Right hindlimb (tissue), 1 donor: ENCODE data around the gene TLE5.
A peak's percentile ranks its signal among the peaks of the same experiment; 100 is the strongest.
"Not testable (repeated sequence)": the region's sequence is repeated elsewhere in the genome, so short reads cannot be mapped to it uniquely, and the experiment has no call there.

Experiments
- DNase-seq: peaks from one replicate; pipeline ENCODE4 v3.0.0-alpha.2; 2018

TLE5 gene

DNA sequence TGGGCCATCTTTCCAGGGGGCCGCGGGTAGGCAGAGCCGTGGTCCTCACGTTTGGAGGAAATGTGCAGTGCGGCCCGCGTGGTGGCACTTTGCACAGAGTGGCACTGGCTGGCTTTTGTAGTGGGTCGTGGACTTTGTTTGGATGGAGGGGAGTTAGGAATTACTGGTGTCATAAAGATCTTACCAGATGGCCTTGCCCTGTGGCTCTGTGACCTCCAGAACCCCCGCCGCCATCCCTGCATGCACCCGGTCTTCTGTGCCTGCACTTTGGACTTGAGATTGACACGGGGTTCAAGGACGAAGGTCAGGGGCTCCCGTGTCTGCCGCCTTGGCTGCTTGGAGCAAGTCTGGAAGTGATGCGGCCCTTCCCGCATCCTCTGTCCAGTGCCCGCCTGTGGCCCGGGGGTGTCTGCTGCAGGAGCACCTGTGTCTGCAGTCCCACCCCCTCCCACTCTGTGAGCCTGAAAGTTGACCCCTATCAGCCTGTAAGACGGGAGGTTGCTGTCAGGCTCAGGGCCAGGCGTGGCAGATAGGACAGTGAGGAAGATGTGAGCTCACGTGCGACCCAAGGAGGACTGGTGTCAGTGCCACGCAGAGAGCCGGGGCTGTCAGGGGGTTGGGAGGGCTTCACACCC, 34.1 kb upstream of the TLE5 start:
- DNase-seq, result no peak

DNA sequence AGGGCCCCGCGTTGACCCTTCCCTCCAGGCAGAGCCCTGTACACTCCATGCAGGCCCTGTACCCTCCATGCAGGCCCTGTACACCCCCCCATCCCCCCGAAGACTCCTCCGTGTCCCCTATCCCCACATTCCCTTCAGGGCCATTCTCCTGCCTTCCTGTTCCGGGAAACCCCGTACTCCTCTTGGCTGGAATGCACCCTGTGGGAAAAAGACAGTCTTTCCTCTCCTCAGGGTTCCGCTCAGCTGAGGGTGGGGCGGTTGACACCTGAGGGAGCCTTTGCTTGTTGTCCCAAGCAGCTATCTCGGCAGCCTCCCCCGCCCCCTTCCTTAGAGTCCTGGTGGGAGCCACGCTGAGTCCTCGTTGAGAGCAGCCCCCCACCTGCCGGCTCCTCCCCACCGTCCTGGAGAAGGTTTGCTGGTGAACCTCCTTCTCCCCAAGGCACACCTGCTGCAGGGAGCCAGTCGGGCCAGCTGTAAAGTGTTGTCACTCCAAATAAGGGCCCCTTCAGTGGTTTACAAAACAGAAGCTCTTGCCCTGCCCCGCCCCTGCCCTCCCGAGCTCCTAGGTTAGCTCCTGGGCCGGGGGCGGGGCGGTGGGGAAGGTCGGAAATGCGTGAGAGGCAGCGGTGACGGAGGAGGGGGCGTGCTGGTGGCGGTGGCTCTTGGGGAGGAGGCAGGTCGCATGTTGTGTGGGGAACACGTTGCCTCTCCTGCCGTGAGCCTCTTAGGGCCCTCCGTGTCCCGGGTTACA, 33.3 kb upstream of the TLE5 start:
- no peak for DNase-seq

GRCh38 chr19:3094601-3095440, 32.5 kb upstream of the TLE5 start:
- peak; percentile 57 for DNase-seq

DNA sequence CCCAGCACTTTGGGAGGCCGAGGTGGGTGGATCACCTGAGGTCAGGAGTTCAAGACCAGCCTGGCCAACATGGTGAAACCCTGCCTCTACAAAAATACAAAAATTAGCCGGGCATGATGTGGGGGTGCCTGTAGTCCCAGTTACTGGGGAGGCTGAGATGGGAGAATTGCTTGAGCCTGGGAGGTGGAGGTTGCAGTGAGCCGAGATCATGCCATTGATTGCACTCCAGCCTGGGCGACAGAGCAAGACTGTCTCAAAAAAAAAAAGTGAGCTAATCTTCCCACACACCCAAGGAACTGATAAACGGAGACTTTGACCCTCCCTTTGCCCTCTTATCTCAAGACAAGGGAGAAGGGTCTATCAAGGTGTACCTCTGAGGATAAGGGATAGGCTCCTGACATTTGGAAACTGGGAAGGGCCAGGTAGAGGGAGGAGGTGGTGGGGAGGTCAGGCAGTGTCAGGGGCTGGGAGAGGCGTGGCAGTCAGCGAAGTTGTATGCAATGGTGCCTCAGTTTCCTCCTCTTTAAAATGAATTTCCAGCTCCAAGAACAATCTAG, 27.1 kb upstream of the TLE5 start:
- not testable (repeated sequence) for DNase-seq

GRCh38 chr19:3087769-3088168, 25.5 kb upstream of the TLE5 start:
- no peak for DNase-seq

DNA sequence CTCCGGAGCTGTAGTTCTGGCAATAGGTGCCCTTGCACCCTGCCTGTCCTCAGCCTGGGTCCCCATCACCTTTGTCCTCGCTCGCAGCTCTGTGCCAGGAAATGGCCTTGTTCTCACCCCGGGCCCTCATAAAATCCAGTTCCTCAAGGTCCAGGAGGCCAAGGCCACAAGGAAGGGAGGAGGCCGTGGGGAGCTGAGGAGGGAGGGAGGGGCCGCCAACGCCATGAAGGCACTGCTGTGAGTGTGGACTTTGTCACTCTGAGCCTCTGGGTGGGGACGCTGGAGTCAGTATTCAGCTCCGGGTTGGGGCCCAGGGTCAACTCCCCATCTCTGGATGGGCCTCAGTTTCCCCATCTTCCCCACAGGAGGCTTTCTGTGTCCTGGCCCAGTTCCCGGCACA, 22.6 kb upstream of the TLE5 start:
- DNase-seq, result no peak

GRCh38 chr19:3083964-3084363, 21.7 kb upstream of the TLE5 start:
- no peak for DNase-seq

DNA sequence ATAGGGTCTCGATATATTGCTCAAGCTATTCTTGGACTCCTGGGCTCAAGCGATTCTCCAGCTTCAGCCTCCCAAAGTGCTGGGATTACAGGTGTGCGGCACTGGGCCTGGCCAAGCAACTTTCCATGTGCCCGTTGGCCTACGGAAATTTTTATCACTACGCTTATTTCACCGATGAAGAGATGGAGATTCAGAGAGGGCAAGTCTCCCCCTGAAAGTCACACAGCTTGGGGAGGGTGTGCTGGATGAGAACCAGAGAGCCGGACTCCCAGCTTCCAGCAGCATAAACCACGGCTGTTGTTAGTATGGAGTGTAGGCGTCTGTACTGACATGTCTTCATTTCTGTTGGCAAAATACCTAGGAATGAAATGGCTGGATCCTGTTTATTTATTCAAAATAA, 20.0 kb upstream of the TLE5 start:
- no peak for DNase-seq

DNA sequence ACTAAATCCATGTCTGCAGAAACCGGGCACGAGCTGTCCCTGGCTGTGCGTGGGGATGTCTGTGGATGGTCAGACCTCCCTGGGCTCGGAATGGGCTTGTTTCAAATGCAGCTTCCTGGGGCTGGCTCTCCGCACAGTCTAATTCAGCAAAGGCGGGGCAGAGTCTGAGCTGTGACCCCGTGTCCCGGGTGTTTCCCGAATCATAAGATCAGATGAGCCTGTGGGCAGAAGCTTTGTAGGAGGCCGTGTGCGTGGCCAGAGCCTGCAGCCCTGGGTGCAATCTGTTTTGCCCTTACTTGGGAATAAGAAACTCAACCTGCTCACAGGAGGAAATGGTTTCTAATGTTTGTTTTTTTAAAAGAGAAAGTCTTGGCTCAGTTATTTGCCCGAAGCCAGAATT, 18.0 kb upstream of the TLE5 start:
- DNase-seq, result no peak

GRCh38 chr19:3079578-3079977, 17.3 kb upstream of the TLE5 start:
- no peak for DNase-seq

DNA sequence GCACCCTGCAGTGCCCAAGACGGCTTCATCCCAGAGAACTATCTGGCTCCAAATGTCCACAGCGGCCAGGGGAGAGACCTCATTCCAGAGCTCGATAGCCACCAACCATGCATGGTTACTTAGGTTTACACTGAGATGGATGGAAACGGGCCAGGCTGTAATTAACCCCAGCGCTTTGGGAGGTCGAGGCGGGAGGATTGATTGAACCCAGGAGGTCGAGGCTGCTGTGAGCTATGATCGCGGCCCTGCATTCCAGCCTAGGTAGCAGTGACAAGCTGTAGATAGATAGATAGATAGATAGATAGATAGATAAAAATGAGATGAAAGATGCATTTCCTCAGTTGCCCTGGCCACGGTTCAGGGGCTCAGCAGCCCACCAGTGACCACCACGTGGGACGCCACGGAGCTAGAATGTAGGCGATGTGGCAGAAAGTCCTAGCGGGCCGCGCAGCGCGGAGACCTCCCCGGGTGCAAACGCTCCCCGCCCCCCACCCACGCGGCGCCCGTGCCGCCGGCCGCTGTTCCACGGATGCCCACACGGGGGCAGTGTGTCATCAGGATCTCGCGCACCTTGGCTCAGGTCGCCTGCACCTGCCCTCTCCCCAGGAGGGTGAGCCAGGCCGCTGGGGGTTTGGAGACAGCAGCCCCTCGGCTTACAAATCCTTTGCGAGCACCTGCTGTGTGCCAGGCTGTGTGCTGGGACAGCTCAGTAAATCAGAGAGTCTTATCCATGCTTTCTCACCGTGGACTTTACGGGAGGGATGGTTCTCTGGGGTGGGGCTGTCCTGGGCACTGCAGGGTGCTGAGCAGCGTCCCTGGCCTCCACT, 13.5 kb upstream of the TLE5 start:
- no peak for DNase-seq

DNA sequence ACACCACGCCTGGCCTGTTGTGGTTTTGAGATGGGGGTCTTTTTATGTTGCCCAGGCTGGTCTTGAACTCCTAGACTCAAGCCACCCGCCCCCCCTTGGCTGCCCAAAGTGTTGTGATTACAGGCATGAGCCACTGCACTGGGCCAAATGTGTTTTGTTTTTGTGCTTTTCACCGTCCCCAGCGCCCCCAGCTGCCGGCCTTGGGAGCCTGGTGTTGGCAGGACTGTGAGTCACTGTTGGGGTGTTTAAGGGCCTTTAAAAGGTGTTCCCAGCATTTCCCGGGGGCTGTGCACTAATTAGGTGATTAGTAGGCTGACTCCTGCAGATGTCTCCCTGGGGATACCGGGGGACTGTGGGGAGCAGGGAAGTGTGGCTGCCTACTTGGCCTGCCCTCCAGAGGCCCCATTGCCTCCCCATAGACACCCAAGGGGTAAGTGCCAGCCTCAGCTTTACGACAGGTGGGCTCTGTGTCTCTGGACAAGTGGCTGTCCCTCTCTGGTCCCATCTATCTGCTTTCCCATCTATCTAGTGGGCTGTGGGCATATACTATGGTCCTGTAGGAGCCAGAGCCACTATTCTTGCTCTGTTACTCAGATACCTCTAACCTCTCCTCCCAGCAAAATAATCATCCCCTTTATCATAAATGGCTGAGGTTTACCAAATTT, 11.8 kb upstream of the TLE5 start:
- DNase-seq, result no peak

DNA sequence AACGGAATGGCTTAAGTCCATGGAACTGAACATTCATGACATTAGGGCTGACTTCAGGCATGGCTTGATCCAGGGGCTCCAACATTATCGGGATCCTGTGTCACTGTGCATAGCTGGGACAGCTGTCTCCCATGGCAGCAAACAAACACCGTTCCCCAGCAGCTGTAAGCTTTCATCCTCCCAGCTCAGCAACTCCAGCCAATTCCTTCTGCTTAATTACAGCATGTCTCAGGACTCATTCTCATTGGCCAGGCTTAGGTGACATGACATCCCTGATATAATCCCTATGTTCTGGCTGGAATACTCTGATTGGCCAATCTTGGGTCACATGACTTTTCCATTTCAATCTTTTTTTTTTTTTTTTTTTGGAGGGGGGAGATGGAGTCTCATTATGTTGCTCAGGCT, 10.9 kb upstream of the TLE5 start:
- peak; percentile 80 for DNase-seq

DNA sequence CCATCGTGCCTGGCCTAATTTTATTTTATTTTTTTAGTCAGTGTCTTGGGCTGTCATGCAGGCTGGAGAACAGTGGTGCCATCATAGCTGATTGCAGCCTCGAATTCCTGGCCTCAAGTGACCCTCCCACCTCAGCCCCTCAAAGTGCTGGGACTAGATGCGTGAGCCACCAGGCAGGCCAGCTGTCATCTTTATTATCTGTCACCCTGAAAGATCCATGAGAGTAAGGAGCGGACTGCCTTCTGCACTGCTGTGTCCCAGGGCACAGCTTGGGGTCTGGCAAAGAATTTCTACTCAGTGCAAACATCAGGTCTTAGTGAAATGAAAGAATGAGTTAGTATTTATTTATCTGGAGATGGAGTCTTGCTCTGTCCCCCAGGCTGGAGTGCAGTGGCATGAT, 9.5 kb upstream of the TLE5 start:
- DNase-seq, result no peak

DNA sequence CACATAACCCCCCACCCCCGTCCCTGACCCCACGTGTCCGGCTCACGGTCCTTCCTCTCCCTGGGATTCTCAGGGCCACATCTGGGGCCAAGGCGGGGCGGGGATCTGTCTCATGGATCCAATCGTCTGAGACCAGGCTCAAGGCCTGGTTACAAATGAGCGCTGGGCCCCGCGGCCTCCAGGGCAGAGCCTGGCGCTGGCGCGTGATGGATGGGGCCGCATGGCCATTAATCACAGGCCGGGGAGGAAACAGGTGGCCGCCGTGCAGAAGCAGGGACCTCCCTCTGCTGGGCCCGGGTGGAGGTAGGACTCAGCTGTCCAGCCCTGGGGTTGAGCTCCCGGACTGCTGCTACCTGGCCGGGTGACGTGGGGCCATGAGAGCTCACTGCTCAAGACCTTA, 5.8 kb upstream of the TLE5 start:
- peak; percentile 77 for DNase-seq

DNA sequence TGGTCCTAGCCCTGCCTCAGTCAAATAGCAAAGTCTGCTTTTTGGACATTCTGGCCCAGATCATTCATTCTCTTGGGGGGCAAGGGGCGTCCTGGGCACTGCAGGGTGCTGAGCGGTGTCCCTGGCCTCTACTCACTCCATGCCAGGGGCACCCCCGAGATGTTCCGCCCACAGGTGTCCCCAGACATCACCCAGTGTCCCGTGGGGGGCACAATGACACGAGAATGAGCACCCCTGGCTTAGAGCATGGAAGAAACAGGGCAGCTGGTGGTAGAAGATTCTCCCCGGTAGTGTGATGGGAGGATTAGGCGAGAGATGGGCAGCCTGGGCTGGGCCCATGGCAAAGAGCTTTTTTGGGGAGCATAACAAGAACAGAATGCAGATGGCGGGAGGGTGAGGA, 5.3 kb upstream of the TLE5 start:
- no peak for DNase-seq

- no peak for DNase-seq
Measured at GRCh38 chr19:3066482-3067049, 4.3 kb upstream of the TLE5 start.

DNA sequence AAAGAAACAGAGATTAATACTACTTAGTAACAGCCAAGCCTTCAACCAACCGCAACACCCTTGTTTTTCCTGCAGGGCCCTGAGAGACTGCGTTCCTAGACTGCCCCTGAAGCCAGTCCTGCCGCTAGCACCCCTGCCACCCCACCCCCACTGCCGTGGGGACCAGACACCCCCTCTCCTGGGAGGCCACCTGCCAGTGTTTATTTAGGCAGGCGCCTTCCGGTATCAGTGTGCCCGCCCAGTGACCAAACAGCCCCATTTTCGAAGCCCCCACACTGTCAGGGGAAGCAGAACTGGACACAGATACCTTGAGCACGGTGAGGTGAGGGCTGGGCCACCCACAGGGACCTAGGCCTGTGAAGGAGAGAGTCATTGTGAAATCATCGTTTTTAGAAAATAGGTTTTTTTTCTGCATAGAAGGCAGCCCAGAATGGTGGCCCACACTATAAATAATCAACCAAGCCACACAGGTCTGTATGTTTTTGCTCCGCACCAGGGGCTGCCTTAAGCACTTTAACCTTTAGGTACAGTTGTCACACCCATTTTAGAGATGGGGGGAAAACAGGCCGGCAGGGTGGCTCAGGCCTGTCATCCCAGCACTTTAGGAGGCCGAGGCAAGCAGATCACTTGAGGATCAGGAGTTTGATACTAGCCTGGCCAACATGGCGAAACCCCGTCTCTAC, 3.5 kb upstream of the TLE5 start:
- no peak for DNase-seq

- DNase-seq, result no peak
Measured at GRCh38 chr19:3064011-3064330, 1.7 kb upstream of the TLE5 start.

- no peak for DNase-seq
Measured at GRCh38 chr19:3061182-3062161, 823 bp downstream of the TLE5 start.
